ENCODE results near the gene DDX39B.

- TF ChIP-seq CTCF (IDR thresholded peaks at IDR 0.05; ENCODE audit: low read depth, low read length) (no peak), POLR2A (IDR thresholded peaks at IDR 0.05; ENCODE audit: extremely low read depth, insufficient read length) (no peak)
These were observed 2.9 kb downstream of the DDX39B start for GRCh38 chr6:31538805-31539400.

All from NB4 (cell line).